ENCODE data around the gene CRY1. TPM values are rescaled to one million over a fixed set of nuclear protein-coding genes. Genes with fewer than 3 reads are reported as not detected.

The CRY1 gene
- total RNA-seq, 2 experiments from 2014 or later: 26.6 to 27.8 TPM

DNA sequence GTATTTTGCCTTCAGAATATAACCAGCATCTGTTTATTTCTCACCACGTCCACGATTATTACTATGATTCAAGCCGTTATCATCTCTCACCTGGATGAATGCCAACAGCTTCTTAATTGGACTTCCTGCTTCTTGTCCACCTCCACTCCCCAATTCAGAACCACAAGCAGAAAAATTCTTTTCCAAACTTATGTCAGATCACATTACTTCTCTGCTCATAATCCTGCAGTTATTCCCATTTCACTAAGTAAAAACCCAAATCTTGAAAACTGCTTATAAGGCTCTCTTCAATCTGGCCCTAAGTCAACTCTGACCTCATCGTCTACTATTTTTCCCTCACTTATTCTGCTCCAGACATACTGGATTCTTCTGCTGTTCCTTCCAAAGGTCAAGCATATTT lies 2.0 kb downstream of the CRY1 start:
- DNase-seq: no peak
- ChIA-PET POLR2A (interaction anchor here (1.0 to 2.2 kb wide), 3 partner anchors 12 to 135 kb away, joined by 3 to 10 read pairs (median 3); partner anchors contain the start of gene TMEM263), CTCF (interaction anchor here (0.8 to 8.1 kb wide), 6 partner anchors 8 to 516 kb away, joined by 3 to 70 read pairs (median 6); no protein-coding TSS in a partner anchor)
- Mint-ChIP-seq H3K27ac (no peak overlapping the region), H3K27me3 (no peaks in the 10 kb centered on the region), H3K4me3 (no peak overlapping the region), H3K36me3 (ENCODE audit: low read depth) (peaks cover 6% of the 10 kb centered on the region), H3K4me1 (ENCODE audit: low read depth) (peaks cover 21% of the 10 kb centered on the region), H3K9me3 (peaks cover 5% of the 10 kb centered on the region)
- no peak for ATAC-seq
- TF ChIP-seq, protein P1, sequence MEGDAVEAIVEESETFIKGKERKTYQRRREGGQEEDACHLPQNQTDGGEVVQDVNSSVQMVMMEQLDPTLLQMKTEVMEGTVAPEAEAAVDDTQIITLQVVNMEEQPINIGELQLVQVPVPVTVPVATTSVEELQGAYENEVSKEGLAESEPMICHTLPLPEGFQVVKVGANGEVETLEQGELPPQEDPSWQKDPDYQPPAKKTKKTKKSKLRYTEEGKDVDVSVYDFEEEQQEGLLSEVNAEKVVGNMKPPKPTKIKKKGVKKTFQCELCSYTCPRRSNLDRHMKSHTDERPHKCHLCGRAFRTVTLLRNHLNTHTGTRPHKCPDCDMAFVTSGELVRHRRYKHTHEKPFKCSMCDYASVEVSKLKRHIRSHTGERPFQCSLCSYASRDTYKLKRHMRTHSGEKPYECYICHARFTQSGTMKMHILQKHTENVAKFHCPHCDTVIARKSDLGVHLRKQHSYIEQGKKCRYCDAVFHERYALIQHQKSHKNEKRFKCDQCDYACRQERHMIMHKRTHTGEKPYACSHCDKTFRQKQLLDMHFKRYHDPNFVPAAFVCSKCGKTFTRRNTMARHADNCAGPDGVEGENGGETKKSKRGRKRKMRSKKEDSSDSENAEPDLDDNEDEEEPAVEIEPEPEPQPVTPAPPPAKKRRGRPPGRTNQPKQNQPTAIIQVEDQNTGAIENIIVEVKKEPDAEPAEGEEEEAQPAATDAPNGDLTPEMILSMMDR (IDR thresholded peaks at IDR 0.05): no peak
- intact Hi-C loops (cut with micrococcal nuclease): loop anchor here (10.0 kb wide), 1 partner anchor 107 kb away; the partner anchor contains the start of gene MTERF2

DNA sequence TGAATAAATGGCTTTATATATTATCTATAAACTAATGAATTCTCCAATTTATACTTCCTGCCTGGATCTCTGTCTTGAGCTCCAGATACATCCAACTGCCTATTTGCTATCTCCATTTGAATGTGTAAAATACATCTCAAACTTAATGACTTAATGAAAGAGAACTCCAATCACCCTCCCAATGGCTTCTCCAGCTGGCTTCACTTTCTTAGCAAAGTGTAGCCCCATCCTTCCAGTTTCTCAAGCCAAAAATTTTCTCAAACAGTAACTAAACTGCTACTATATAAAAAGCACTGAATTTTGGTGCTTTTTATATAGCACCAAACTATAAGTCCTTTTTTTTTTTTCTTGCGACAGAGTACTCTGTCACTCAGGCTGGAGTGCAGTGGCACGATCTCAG lies 2.6 kb downstream of the CRY1 start:
- H3K27ac Mint-ChIP-seq: no peak overlapping the region
- no peak for ATAC-seq
- DNase-seq: no peak
- H3K4me1 Mint-ChIP-seq (ENCODE audit: low read depth): peaks cover 21% of the 10 kb centered on the region
- TF ChIP-seq, protein P1 (IDR thresholded peaks at IDR 0.05): no peak
- intact Hi-C loops (cut with micrococcal nuclease): loop anchor here (10.0 kb wide), 1 partner anchor 106 kb away; the partner anchor contains the start of gene MTERF2
- POLR2A ChIA-PET: interaction anchor here (1.5 kb wide), 1 partner anchor 14 kb away, joined by 3 read pairs; no protein-coding TSS in a partner anchor
- CTCF ChIA-PET: interaction anchor here (1.2 to 8.1 kb wide), 4 partner anchors 11 to 42 kb away, joined by 3 to 70 read pairs (median 11); no protein-coding TSS in a partner anchor
- H3K4me3 Mint-ChIP-seq: no peak overlapping the region
- H3K9me3 Mint-ChIP-seq: peaks cover under 1% of the 10 kb centered on the region
- no peaks in the 10 kb centered on the region for H3K27me3 Mint-ChIP-seq
- peaks cover 6% of the 10 kb centered on the region for H3K36me3 Mint-ChIP-seq (ENCODE audit: low read depth)

DNA sequence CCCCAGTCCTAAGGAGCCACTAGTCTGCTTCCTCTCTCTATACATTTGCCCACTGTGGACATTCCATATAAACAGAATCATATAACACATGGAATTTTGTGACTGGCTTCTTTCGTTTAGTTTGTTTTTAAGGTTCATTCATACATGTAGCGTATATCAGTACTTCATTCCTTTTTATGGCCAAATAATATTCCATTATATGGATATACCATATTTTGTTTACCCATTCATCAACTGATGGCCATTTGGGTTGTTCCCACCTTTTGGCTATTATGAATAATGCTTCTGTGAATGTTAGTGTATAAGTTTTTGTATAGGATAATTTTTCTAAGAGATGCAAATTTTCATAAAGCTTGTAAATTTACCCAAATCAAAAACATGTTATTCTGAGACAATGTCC lies 4.4 kb downstream of the CRY1 start:
- POLR2A ChIA-PET: no interaction called here
- no peak overlapping the region for H3K4me3 Mint-ChIP-seq

DNA sequence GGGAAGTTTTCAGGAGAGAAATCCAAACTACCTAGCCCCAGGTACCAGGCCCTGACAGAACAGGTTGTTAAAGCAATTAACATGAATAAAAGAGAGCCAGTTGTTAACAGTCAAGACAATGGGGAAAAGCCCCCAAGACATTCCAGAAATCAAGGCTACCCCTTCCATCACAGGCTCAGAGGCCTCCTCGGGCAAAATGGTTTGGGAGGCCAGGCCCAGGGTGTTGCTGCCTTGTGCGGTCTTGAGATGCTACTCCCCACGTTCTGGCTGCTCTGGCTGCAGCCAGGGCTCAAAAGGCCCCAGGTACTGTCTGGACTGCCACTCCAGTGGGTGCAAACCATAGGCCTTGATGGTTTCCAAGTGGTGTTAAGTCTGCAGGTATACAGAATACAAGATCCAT lies 7.0 kb downstream of the CRY1 start:
- CTCF ChIA-PET: no interaction called here
- Mint-ChIP-seq H3K27ac (no peak overlapping the region), H3K4me3 (no peak overlapping the region), H3K4me1 (ENCODE audit: low read depth) (peaks cover 19% of the 10 kb centered on the region), H3K36me3 (ENCODE audit: low read depth) (peaks cover 19% of the 10 kb centered on the region), H3K9me3 (peaks cover 7% of the 10 kb centered on the region), H3K27me3 (no peaks in the 10 kb centered on the region)
- POLR2A ChIA-PET: no interaction called here
- no peak for DNase-seq
- ATAC-seq: no peak
- intact Hi-C loops (cut with micrococcal nuclease): no loop called here
- TF ChIP-seq, protein P1 (IDR thresholded peaks at IDR 0.05): no peak

More for the DNA sequence above, 4.4 kb downstream of the CRY1 start:
- intact Hi-C loops (cut with micrococcal nuclease): no loop called here
- H3K27me3 Mint-ChIP-seq: no peaks in the 10 kb centered on the region
- CTCF ChIA-PET: interaction anchor here (2.8 to 8.1 kb wide), 2 partner anchors 9 to 17 kb away, joined by 16 to 70 read pairs; no protein-coding TSS in a partner anchor
- no peak overlapping the region for H3K27ac Mint-ChIP-seq
- no peak for DNase-seq
- ATAC-seq: no peak
- peaks cover 21% of the 10 kb centered on the region for H3K4me1 Mint-ChIP-seq (ENCODE audit: low read depth)
- H3K9me3 Mint-ChIP-seq: no peaks in the 10 kb centered on the region
- TF ChIP-seq, protein P1 (IDR thresholded peaks at IDR 0.05): no peak
- H3K36me3 Mint-ChIP-seq (ENCODE audit: low read depth): peaks cover 9% of the 10 kb centered on the region

DNA sequence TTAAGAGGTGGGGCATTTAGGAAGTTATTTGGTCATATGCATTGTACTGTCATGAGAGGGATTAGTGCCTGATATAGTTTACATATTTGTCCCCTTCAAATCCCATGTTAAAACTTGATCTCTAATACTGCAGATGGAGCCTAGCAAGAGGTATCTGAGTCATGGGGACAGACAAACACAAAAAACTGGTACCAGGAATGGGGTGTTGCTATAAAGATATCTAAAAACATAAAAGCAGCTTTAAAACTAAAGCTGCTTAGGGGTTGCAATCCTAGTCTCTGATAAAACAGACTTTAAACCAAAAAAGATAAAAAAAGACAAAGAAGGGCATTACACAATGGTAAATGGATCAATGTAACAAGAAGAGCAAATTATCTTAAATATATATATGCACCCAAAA lies 11.6 kb downstream of the CRY1 start:
- DNase-seq: no peak
- no peak for ATAC-seq
- intact Hi-C loops (cut with micrococcal nuclease): no loop called here
- no peak overlapping the region for H3K27ac Mint-ChIP-seq
- peaks cover 7% of the 10 kb centered on the region for H3K9me3 Mint-ChIP-seq
- no peak overlapping the region for H3K4me3 Mint-ChIP-seq
- ChIA-PET POLR2A (no interaction called here), CTCF (no interaction called here)
- peaks cover 19% of the 10 kb centered on the region for H3K36me3 Mint-ChIP-seq (ENCODE audit: low read depth)
- TF ChIP-seq, protein P1 (IDR thresholded peaks at IDR 0.05): no peak
- no peaks in the 10 kb centered on the region for H3K27me3 Mint-ChIP-seq
- peaks cover 14% of the 10 kb centered on the region for H3K4me1 Mint-ChIP-seq (ENCODE audit: low read depth)

All from activated CD8-positive, alpha-beta T cell treated with anti-CD3 and anti-CD28 coated beads for 36 hours (primary cell).